Mesothelial cell of epicardium (in vitro differentiated cells): ENCODE measurements around the gene GALNT10. TPM values are rescaled to one million over a fixed set of nuclear protein-coding genes. Genes with fewer than 3 reads are reported as not detected.

Experiments used
- DNase-seq, 2 experiments: peaks; one replicate each; pipeline ENCODE4 v3.0.0; 2021; ENCODE audit warnings: low spot score in 2 of 2; ENCODE audit not compliant: unreplicated experiment in 2 of 2
- H3K27ac Mint-ChIP-seq: 2 replicates; pipeline ENCODE4 v1.8.0; 2021; ENCODE audit warnings: mixed read lengths
- H3K27me3 Mint-ChIP-seq: 2 replicates; pipeline ENCODE4 v1.8.0; 2021; ENCODE audit warnings: low read depth, mixed read lengths
- H3K36me3 Mint-ChIP-seq: 2 replicates; pipeline ENCODE4 v1.8.0; 2021; ENCODE audit warnings: mixed read lengths
- H3K4me1 Mint-ChIP-seq: 2 replicates; pipeline ENCODE4 v1.8.0; 2021; ENCODE audit warnings: mixed read lengths
- H3K4me3 Mint-ChIP-seq: 2 replicates; pipeline ENCODE4 v1.8.0; 2021; ENCODE audit warnings: mild to moderate bottlenecking, moderate library complexity, mixed read lengths
- H3K9me3 Mint-ChIP-seq: 2 replicates; pipeline ENCODE4 v1.8.0; 2021; ENCODE audit warnings: mixed read lengths
- total RNA-seq: library from RNA; stranded (reverse); gene quantifications from 3 replicates; pipeline ENCODE4 v1.2.1, GENCODE V29; 2021
- TF ChIP-seq, protein P1 (sequence below): fragments of 200-600 bp; sonication (generic); IDR thresholded peaks from one replicate; pipeline ENCODE4 v1.5.0; 2021; ENCODE audit warnings: antibody characterized with exemption; ENCODE audit not compliant: unreplicated experiment

Gene GALNT10
- total RNA-seq, 1 donor from 2014 or later = 13.9 TPM

DNA sequence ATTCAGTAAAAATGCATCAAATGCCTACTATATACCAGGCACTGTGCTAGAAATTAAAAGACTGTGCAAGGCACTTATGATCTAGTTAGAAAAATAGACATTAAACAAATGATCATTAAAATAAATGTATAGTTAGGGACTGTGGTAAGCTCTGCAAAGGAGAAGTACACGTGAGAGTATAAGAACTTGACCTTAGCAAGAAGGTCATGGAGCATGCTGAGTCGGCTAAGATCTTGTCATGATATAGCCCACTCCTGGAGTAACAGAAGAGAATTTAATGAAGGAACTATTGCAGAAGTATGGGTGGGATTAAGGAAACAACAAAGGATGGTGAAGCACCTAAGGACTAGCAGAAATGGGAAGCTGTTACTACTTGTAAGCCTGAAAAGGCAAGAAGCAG is 231.8 kb downstream of the GALNT10 start:
- Mint-ChIP-seq H3K27ac (no peak overlapping the region), H3K36me3 (peaks cover 28% of the 10 kb centered on the region), H3K27me3 (no peaks in the 10 kb centered on the region), H3K4me1 (peaks cover 10% of the 10 kb centered on the region), H3K9me3 (peaks cover 29% of the 10 kb centered on the region), H3K4me3 (no peak overlapping the region)
- TF ChIP-seq, protein P1, sequence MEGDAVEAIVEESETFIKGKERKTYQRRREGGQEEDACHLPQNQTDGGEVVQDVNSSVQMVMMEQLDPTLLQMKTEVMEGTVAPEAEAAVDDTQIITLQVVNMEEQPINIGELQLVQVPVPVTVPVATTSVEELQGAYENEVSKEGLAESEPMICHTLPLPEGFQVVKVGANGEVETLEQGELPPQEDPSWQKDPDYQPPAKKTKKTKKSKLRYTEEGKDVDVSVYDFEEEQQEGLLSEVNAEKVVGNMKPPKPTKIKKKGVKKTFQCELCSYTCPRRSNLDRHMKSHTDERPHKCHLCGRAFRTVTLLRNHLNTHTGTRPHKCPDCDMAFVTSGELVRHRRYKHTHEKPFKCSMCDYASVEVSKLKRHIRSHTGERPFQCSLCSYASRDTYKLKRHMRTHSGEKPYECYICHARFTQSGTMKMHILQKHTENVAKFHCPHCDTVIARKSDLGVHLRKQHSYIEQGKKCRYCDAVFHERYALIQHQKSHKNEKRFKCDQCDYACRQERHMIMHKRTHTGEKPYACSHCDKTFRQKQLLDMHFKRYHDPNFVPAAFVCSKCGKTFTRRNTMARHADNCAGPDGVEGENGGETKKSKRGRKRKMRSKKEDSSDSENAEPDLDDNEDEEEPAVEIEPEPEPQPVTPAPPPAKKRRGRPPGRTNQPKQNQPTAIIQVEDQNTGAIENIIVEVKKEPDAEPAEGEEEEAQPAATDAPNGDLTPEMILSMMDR = no peak
- DNase-seq = no peak

GRCh38 chr5:154428208-154428607 is 237.7 kb downstream of the GALNT10 start:
- H3K27ac Mint-ChIP-seq = no peak overlapping the region
- H3K36me3 Mint-ChIP-seq = peaks cover 15% of the 10 kb centered on the region
- TF ChIP-seq, protein P1 = no peak
- no peaks in the 10 kb centered on the region for H3K27me3 Mint-ChIP-seq
- no peak overlapping the region for H3K4me3 Mint-ChIP-seq
- peaks cover 20% of the 10 kb centered on the region for H3K9me3 Mint-ChIP-seq
- no peaks in the 10 kb centered on the region for H3K4me1 Mint-ChIP-seq
- DNase-seq = no peak

DNA sequence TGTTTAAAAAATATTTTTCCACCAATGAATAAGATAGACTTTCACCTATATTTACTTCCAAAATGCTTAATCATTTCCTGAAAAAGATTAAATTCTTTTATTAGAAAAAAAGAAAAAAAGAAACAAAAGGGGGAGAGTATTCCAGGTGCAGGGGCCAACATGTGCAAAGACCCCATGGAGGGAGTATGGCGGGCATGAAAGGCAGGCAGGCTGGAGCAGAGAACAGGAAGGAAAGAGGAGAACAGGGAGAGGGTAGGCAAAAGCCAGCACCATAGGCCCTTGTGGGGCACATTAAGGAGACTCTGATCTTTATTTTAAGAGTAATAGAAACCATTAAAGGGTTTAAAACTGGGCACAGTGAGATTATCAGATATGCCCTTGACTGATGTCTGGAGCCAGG is 238.8 kb downstream of the GALNT10 start:
- H3K4me1 Mint-ChIP-seq = no peaks in the 10 kb centered on the region
- H3K36me3 Mint-ChIP-seq = peaks cover 9% of the 10 kb centered on the region
- no peaks in the 10 kb centered on the region for H3K27me3 Mint-ChIP-seq
- H3K4me3 Mint-ChIP-seq = no peak overlapping the region
- no peak for DNase-seq
- H3K9me3 Mint-ChIP-seq = peaks cover 8% of the 10 kb centered on the region
- H3K27ac Mint-ChIP-seq = no peak overlapping the region
- TF ChIP-seq, protein P1 = no peak

DNA sequence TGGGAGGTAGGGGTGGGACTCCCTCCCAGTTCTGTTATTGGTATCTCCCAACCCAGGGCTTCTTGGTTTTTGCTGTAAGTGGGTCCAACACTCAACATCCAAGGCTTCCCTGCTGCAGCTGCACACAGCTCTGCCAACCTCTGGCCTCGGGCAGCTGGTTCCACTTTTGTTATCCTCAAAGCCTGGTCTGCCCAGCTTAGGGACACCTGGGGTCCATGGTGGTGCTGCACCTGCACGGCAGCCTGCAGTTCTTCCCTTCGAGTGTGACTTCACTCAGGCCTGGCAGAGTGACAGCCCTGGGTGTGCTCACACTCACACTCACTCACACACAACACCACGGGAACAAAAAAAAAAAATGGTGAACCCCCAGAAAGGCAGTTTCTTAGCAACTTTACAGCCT is 239.9 kb downstream of the GALNT10 start:
- no peaks in the 10 kb centered on the region for H3K27me3 Mint-ChIP-seq

DNA sequence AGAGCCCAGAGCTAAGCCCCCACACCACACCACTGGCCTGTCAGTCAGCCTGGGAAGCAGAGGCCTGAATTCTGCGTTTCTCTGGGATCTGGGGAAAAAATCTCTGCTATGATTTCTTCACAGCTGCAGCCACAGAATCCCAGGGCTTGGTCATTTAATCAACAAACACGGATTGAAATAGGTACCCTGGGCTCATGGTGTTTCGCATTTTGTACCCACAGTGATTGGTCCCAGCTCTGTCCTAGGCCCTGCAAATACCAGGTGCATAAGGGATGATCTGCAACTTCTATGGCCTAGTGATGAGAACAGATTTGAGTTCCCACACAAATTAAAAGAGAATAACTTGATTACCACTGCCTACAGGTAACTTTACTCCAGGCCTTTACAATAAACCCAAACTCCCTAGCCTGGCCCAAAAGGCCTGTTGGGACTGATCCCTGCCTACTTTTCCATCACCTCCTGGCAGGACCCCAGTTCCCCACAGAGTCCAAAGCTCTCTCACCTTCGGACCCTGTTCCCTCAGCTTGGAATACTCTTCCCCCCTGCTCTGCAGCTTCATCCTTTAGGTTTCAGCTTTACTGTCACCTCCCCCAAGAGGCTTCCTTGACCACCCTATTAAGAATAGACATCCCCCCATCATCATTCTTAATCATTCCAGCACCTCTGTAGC is 240.6 kb downstream of the GALNT10 start:
- Mint-ChIP-seq H3K9me3 (peaks cover 12% of the 10 kb centered on the region), H3K27ac (no peak overlapping the region), H3K4me1 (no peaks in the 10 kb centered on the region), H3K4me3 (no peak overlapping the region), H3K36me3 (peaks cover 21% of the 10 kb centered on the region), H3K27me3 (no peaks in the 10 kb centered on the region)
- DNase-seq = no peak
- TF ChIP-seq, protein P1 = no peak

More for the DNA sequence above, 239.9 kb downstream of the GALNT10 start:
- H3K4me1 Mint-ChIP-seq = no peaks in the 10 kb centered on the region
- H3K27ac Mint-ChIP-seq = no peak overlapping the region
- peaks cover 15% of the 10 kb centered on the region for H3K36me3 Mint-ChIP-seq
- peaks cover 8% of the 10 kb centered on the region for H3K9me3 Mint-ChIP-seq
- no peak for DNase-seq
- no peak overlapping the region for H3K4me3 Mint-ChIP-seq
- TF ChIP-seq, protein P1 = no peak

DNA sequence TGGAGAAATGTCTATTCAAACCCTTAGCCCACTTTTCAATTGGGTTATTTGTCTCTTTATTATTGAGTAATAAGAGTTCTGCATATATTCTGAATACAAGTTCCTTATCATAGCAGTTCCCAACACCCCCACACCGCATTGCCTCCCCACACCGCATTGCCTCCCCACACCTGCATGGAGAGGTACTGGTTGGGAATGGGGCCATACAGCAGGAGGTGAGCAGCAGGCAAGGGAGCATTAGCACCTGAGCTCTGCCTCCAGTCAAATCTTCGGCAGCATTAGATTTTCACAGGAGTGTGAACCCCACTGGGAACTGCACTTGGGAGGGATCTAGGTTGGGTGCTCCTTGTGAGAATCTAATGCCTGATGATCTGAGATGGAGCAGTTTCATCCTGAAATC is 244.7 kb downstream of the GALNT10 start:
- TF ChIP-seq, protein P1 = no peak
- Mint-ChIP-seq H3K27ac (no peak overlapping the region), H3K4me3 (no peak overlapping the region), H3K9me3 (peaks cover 4% of the 10 kb centered on the region), H3K4me1 (no peaks in the 10 kb centered on the region), H3K27me3 (no peaks in the 10 kb centered on the region), H3K36me3 (peaks cover 38% of the 10 kb centered on the region)
- no peak for DNase-seq
